SK-N-SH (cell line): ENCODE data around the gene FBXO45. TPM values are rescaled to one million over a fixed set of nuclear protein-coding genes. Genes with fewer than 3 reads are reported as not detected.

Experiments
- CTCF ChIA-PET: fragments of 300-600, 350-600 bp; formaldehyde crosslinking; extraction: SDS; loops from one replicate; lab custom pipeline; 2021; lab: Yijun Ruan, JAX
- POLR2A ChIA-PET: fragments of 350-600 bp; sonication (Branson Sonifier 250); formaldehyde crosslinking; extraction: SDS; loops from one replicate; lab custom pipeline; 2020; ENCODE audit warnings: antibody characterized with exemption, inconsistent platforms; lab: Yijun Ruan, JAX
- DNase-seq: peaks from one replicate; pipeline ENCODE4 v3.0.0; 2012
- H2AFZ ChIP-seq: fragments of 200-600 bp; sonication (generic); 2 replicates; pipeline ENCODE4 v1.8.1; 2016; ENCODE audit warnings: antibody characterized with exemption, mild to moderate bottlenecking, low read depth
- H3F3A ChIP-seq: fragments of 200-600 bp; sonication (generic); replicated peaks from 2 replicates; pipeline ENCODE3; 2016; ENCODE audit warnings: antibody characterized with exemption, mild to moderate bottlenecking; ENCODE audit not compliant: insufficient read depth
- H3K27ac ChIP-seq, 2 experiments: fragments of 200-500 bp in 1 of 2; fragments of 200-600 bp in 1 of 2; sonication (Bioruptor generic) in 1 of 2; sonication (generic), shearing (Covaris generic) in 1 of 2; 2 replicates each; pipeline versions ENCODE4 v1.5.1 to v1.6.1; 2014 to 2016; ENCODE audit warnings: low read depth in 2 of 2, inconsistent platforms in 1 of 2, low read length in 1 of 2, mild to moderate bottlenecking in 1 of 2, mixed read lengths in 1 of 2
- H3K27me3 ChIP-seq: fragments of 200-600 bp; sonication (generic), shearing (Covaris generic); 2 replicates; pipeline ENCODE4 v1.6.1; 2016; ENCODE audit warnings: mixed run types; ENCODE audit not compliant: insufficient read depth
- H3K36me3 ChIP-seq, 2 experiments: fragments of 200-500 bp in 1 of 2; fragments of 200-600 bp in 1 of 2; sonication (Bioruptor generic) in 1 of 2; sonication (generic) in 1 of 2; replicated peaks in 1 of 2; 2 replicates each; pipeline versions ENCODE3 to v1.5.1; 2014 to 2016; ENCODE audit warnings: low read length in 1 of 2, mild to moderate bottlenecking in 1 of 2; ENCODE audit not compliant: insufficient read depth in 2 of 2, control insufficient read depth in 1 of 2
- H3K4me1 ChIP-seq, 2 experiments: fragments of 200-500 bp in 1 of 2; fragments of 200-600 bp in 1 of 2; sonication (Bioruptor generic) in 1 of 2; sonication (generic), shearing (Covaris generic) in 1 of 2; 2 replicates each; pipeline versions ENCODE4 v1.5.1 to v1.6.1; 2014 to 2016; ENCODE audit warnings: low read depth in 1 of 2, low read length in 1 of 2, mixed run types in 1 of 2; ENCODE audit not compliant: insufficient read depth in 2 of 2, control insufficient read depth in 1 of 2
- H3K4me2 ChIP-seq: fragments of 200-600 bp; sonication (generic), shearing (Covaris generic); 2 replicates; pipeline ENCODE4 v1.6.1; 2017; ENCODE audit warnings: mixed run types
- H3K4me3 ChIP-seq, 2 experiments: fragments of 200-500 bp in 1 of 2; fragments of 200-600 bp in 1 of 2; sonication (Bioruptor generic) in 1 of 2; sonication (generic), shearing (Covaris generic) in 1 of 2; 2 replicates each; pipeline versions ENCODE4 v1.5.1 to v1.8.1; 2014 to 2016; ENCODE audit warnings: low read depth in 2 of 2, inconsistent platforms in 1 of 2, low read length in 1 of 2, mild to moderate bottlenecking in 1 of 2, mixed read lengths in 1 of 2, moderate library complexity in 1 of 2
- H3K79me2 ChIP-seq: fragments of 200-600 bp; sonication (generic); 2 replicates; pipeline ENCODE4 v1.8.1; 2017; ENCODE audit warnings: mild to moderate bottlenecking; ENCODE audit not compliant: insufficient read depth
- H3K9ac ChIP-seq: fragments of 200-600 bp; sonication (generic); 2 replicates; pipeline ENCODE4 v1.6.1; 2017; ENCODE audit warnings: mixed run types
- H3K9me2 ChIP-seq: fragments of 200-600 bp; sonication (generic); 2 replicates; pipeline ENCODE4 v1.6.1; 2017; ENCODE audit warnings: mixed run types
- H3K9me3 ChIP-seq: fragments of 200-600 bp; sonication (generic); 2 replicates; pipeline ENCODE4 v1.6.1; 2017; ENCODE audit warnings: mixed run types, mild to moderate bottlenecking, moderate library complexity
- H4K20me1 ChIP-seq: fragments of 200-600 bp; sonication (generic); 2 replicates; pipeline ENCODE4 v1.6.1; 2017; ENCODE audit warnings: mild to moderate bottlenecking, mixed run types; ENCODE audit not compliant: insufficient read depth
- CHD2 ChIP-seq: fragments of 150-350 bp; IDR thresholded peaks from 2 replicates; pipeline ENCODE4 v1.6.1; 2018; ENCODE audit warnings: low read length; ENCODE audit not compliant: partially characterized antibody
- FOSL2 ChIP-seq: IDR thresholded peaks from 2 replicates; pipeline ENCODE4 v1.4.0; 2012; ENCODE audit warnings: low read depth, mild to moderate bottlenecking, moderate library complexity, borderline replicate concordance
- FOXJ3 ChIP-seq: sonication (generic); formaldehyde crosslinking; IDR thresholded peaks from 2 replicates; pipeline ENCODE4 v1.5.1; 2020; ENCODE audit warnings: mild to moderate bottlenecking, missing genetic modification reagents
- FOXM1 ChIP-seq: IDR thresholded peaks from 2 replicates; pipeline ENCODE4 v1.4.0; 2012; ENCODE audit warnings: low read depth, mild to moderate bottlenecking
- GATA2 ChIP-seq: sonication (generic); formaldehyde crosslinking; IDR thresholded peaks from 2 replicates; pipeline ENCODE4 v1.5.0; 2020; ENCODE audit warnings: mild to moderate bottlenecking, missing genetic modification reagents
- JUND ChIP-seq: IDR thresholded peaks from 2 replicates; pipeline ENCODE4 v1.4.0; 2012
- NRF1 ChIP-seq: IDR thresholded peaks from 2 replicates; pipeline ENCODE4 v1.6.1; 2012; ENCODE audit warnings: low read depth, mild to moderate bottlenecking, low read length
- RFX5 ChIP-seq: IDR thresholded peaks from 2 replicates; pipeline ENCODE4 v1.6.1; 2012; ENCODE audit warnings: mild to moderate bottlenecking, improper control_type of control experiment, low read length
- RXRA ChIP-seq: IDR thresholded peaks from 2 replicates; pipeline ENCODE4 v1.4.0; 2012; ENCODE audit warnings: low read depth, mild to moderate bottlenecking, borderline replicate concordance
- TAF1 ChIP-seq: IDR thresholded peaks from 2 replicates; pipeline ENCODE4 v1.6.1; 2012; ENCODE audit warnings: low read depth, mild to moderate bottlenecking, low read length, moderate library complexity, borderline replicate concordance
- TCF12 ChIP-seq: IDR thresholded peaks from 2 replicates; pipeline ENCODE4 v1.4.0; 2012
- YY1 ChIP-seq: IDR thresholded peaks from 2 replicates; pipeline ENCODE4 v1.4.0; 2012; ENCODE audit warnings: low read depth, mild to moderate bottlenecking
- WGBS: methylation state at CpG from one replicate; pipeline ENCODE4 v1.1.6; 2017; ENCODE audit warnings: low lambda C conversion rate; 5-methylcytosine and 5-hydroxymethylcytosine counted together
- polyA plus RNA-seq, 3 experiments: library from polyadenylated mRNA; depleted of rRNA; stranded (reverse); fragments of >200 nt; gene quantifications; 2 replicates each; pipeline ENCODE4 v1.2.3, GENCODE V29; 2012
- TF ChIP-seq, protein P1 (sequence below): IDR thresholded peaks from 2 replicates; pipeline ENCODE4 v1.4.0; 2012; ENCODE audit warnings: low read depth
- TF ChIP-seq, protein P2 (sequence below): IDR thresholded peaks from 2 replicates; pipeline ENCODE4 v1.4.0; 2012; ENCODE audit warnings: low read depth, borderline replicate concordance
- TF ChIP-seq, protein P3 (sequence below): IDR thresholded peaks from 2 replicates; pipeline ENCODE4; 2012
- TF ChIP-seq, protein P4 (sequence below): IDR thresholded peaks from 2 replicates; pipeline ENCODE4 v1.4.0; 2012; ENCODE audit warnings: low read depth, borderline replicate concordance

Gene FBXO45
- polyA plus RNA-seq, 1 of the 3 experiments (the other 2 are of a cell fraction) = 3.2 TPM

GRCh38 chr3:196604548-196604947, 36.1 kb downstream of the FBXO45 start:
- no peaks in the 10 kb centered on the region for H3K9me2 ChIP-seq
- 87% methylated on average over 11 of the region's 13 CpGs for WGBS
- POLR2A ChIA-PET = no interaction called here
- H3K36me3 ChIP-seq = no peaks in the 10 kb centered on the region
- DNase-seq = no peak
- no peak overlapping the region for H3K4me3 ChIP-seq
- no peak overlapping the region for H3K27ac ChIP-seq
- H3K4me2 ChIP-seq = no peak overlapping the region
- H3K4me1 ChIP-seq = no peaks in the 10 kb centered on the region
- H3K79me2 ChIP-seq = no peaks in the 10 kb centered on the region
- CTCF ChIA-PET = interaction anchor here (1.8 kb wide), 1 partner anchor 81 kb away, joined by 4 read pairs; no protein-coding TSS in a partner anchor
- no peak overlapping the region for H3K9ac ChIP-seq
- H2AFZ ChIP-seq = no peak overlapping the region
- TF ChIP-seq RFX5 (no peak), CHD2 (no peak)
- TF ChIP-seq, protein P1, sequence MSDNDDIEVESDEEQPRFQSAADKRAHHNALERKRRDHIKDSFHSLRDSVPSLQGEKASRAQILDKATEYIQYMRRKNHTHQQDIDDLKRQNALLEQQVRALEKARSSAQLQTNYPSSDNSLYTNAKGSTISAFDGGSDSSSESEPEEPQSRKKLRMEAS = no peak
- no peaks in the 10 kb centered on the region for H3K27me3 ChIP-seq
- H4K20me1 ChIP-seq = no peaks in the 10 kb centered on the region
- H3K9me3 ChIP-seq = 0 out of 2 replicates have a peak, but pooled peaks cover 3% of the 10 kb centered on the region
- no peaks in the 10 kb centered on the region for H3F3A ChIP-seq

DNA sequence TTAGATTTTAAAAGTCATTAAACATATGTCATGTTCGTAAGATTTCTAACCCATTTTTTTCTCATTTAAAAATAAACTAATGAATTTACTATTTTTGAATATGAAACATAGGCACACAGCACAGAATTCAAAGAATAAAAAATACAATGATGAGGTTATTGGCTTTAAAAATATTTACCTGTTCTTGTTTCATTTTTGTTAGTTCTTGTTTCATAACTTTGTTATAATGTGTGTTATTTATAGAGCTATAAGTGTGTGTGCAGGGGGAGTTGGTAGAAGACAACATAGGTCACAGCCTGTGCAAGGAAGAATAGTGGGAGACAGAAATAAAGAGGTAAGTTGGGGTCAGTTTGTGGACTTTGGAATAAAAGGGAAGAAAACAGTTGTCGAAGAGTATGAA, 40.2 kb downstream of the FBXO45 start:
- no peak for TF ChIP-seq YY1
- TF ChIP-seq NRF1 = no peak
- no peak for TF ChIP-seq TCF12
- no peak for TF ChIP-seq TAF1
- no peak for TF ChIP-seq FOXJ3 (CRISPR knock-in tag)
- no peak for TF ChIP-seq RXRA
- TF ChIP-seq, protein P1 = no peak
- no peak for TF ChIP-seq FOXM1
- TF ChIP-seq JUND = no peak
- TF ChIP-seq, protein P2, sequence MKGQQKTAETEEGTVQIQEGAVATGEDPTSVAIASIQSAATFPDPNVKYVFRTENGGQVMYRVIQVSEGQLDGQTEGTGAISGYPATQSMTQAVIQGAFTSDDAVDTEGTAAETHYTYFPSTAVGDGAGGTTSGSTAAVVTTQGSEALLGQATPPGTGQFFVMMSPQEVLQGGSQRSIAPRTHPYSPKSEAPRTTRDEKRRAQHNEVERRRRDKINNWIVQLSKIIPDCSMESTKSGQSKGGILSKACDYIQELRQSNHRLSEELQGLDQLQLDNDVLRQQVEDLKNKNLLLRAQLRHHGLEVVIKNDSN = no peak
- no peak for TF ChIP-seq FOSL2
- TF ChIP-seq, protein P3, sequence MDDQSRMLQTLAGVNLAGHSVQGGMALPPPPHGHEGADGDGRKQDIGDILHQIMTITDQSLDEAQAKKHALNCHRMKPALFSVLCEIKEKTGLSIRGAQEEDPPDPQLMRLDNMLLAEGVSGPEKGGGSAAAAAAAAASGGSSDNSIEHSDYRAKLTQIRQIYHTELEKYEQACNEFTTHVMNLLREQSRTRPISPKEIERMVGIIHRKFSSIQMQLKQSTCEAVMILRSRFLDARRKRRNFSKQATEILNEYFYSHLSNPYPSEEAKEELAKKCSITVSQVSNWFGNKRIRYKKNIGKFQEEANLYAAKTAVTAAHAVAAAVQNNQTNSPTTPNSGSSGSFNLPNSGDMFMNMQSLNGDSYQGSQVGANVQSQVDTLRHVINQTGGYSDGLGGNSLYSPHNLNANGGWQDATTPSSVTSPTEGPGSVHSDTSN = no peak
- TF ChIP-seq GATA2 (CRISPR knock-in tag) = no peak
- TF ChIP-seq, protein P4, sequence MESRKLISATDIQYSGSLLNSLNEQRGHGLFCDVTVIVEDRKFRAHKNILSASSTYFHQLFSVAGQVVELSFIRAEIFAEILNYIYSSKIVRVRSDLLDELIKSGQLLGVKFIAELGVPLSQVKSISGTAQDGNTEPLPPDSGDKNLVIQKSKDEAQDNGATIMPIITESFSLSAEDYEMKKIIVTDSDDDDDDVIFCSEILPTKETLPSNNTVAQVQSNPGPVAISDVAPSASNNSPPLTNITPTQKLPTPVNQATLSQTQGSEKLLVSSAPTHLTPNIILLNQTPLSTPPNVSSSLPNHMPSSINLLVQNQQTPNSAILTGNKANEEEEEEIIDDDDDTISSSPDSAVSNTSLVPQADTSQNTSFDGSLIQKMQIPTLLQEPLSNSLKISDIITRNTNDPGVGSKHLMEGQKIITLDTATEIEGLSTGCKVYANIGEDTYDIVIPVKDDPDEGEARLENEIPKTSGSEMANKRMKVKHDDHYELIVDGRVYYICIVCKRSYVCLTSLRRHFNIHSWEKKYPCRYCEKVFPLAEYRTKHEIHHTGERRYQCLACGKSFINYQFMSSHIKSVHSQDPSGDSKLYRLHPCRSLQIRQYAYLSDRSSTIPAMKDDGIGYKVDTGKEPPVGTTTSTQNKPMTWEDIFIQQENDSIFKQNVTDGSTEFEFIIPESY = no peak
- H3K4me2 ChIP-seq = no peak overlapping the region
- H3K9me2 ChIP-seq = no peaks in the 10 kb centered on the region
- ChIA-PET CTCF (interaction anchor here (0.6 to 4.6 kb wide), 18 partner anchors 9 to 361 kb away, joined by 3 to 54 read pairs (median 6); partner anchors contain the start of genes CEP19, NCBP2 and PIGX), POLR2A (no interaction called here)
- WGBS = 82% methylated on average over 2 of the region's 2 CpGs
- H4K20me1 ChIP-seq = no peaks in the 10 kb centered on the region
- H3K27ac ChIP-seq = no peak overlapping the region
- no peak overlapping the region for H3K4me3 ChIP-seq
- 0 out of 2 replicates have a peak, but pooled peaks cover 3% of the 10 kb centered on the region for H3K9me3 ChIP-seq
- DNase-seq = no peak
- H3K36me3 ChIP-seq = no peaks in the 10 kb centered on the region
- H3K4me1 ChIP-seq = peaks cover 7 to 9% of the 10 kb centered on the region in 2 experiments; a peak in 2 of 4 replicates
- H3K9ac ChIP-seq = no peak overlapping the region
- no peaks in the 10 kb centered on the region for H3F3A ChIP-seq
- no peaks in the 10 kb centered on the region for H3K79me2 ChIP-seq
- no peaks in the 10 kb centered on the region for H3K27me3 ChIP-seq
- H2AFZ ChIP-seq = no peak overlapping the region
